Body of pancreas (tissue), 4 donors: Measurements from ENCODE around the gene CCIN.

Experiments
- CTCF ChIP-seq, 7 experiments: fragments of 450-650 bp in 4 of 7; fragments of 200-600 bp in 3 of 7; sonication (generic) in 3 of 7; IDR thresholded peaks; one replicate each; pipeline ENCODE4 v1.5.1; 2016 to 2019; ENCODE audit warnings: antibody characterized with exemption in 7 of 7
- POLR2A ChIP-seq, 3 donors: fragments of 450-650 bp; IDR thresholded peaks; one replicate each; pipeline ENCODE4 v1.6.1; 2016; ENCODE audit warnings: antibody characterized with exemption in 3 of 3, mild to moderate bottlenecking in 2 of 3

- TF ChIP-seq CTCF (IDR thresholded peaks at IDR 0.05) (no peak), POLR2A (IDR thresholded peaks at IDR 0.05) (no peak)
Observed at GRCh38 chr9:36165826-36166167, 3.4 kb upstream of the CCIN start.
